Activated naive CD8-positive, alpha-beta T cell treated with anti-CD3 and anti-CD28 coated beads for 36 hours (primary cell): Measurements from ENCODE around the gene HIP1. TPM values are rescaled to one million over a fixed set of nuclear protein-coding genes. Genes with fewer than 3 reads are reported as not detected.
A peak's percentile ranks its signal among the peaks of the same experiment; 100 is the strongest.

Experiments used
- DNase-seq: peaks from one replicate; pipeline ENCODE4 v3.0.0; 2021
- H3K27ac Mint-ChIP-seq: one replicate; pipeline ENCODE4 v1.8.0; 2022; ENCODE audit warnings: mild to moderate bottlenecking, moderate library complexity, mixed read lengths
- H3K27me3 Mint-ChIP-seq: one replicate; pipeline ENCODE4 v1.8.0; 2022; ENCODE audit warnings: mild to moderate bottlenecking, mixed read lengths
- H3K36me3 Mint-ChIP-seq: one replicate; pipeline ENCODE4 v1.8.0; 2021; ENCODE audit warnings: mild to moderate bottlenecking, mixed read lengths
- H3K4me1 Mint-ChIP-seq: one replicate; pipeline ENCODE4 v1.8.0; 2021; ENCODE audit warnings: mixed read lengths
- H3K4me3 Mint-ChIP-seq: one replicate; pipeline ENCODE4 v1.8.0; 2022; ENCODE audit warnings: mild to moderate bottlenecking, moderate library complexity, mixed read lengths
- H3K9me3 Mint-ChIP-seq: one replicate; pipeline ENCODE4 v1.8.0; 2022; ENCODE audit warnings: mixed read lengths
- total RNA-seq, 2 experiments: library from RNA; stranded (reverse); gene quantifications; one replicate each; pipeline ENCODE4 v1.2.3, GENCODE V29; 2021

The HIP1 gene
- total RNA-seq, 2 experiments from 2014 or later = 1.4 to 1.9 TPM

- H3K27ac Mint-ChIP-seq = no peak overlapping the region
- no peak overlapping the region for H3K4me3 Mint-ChIP-seq
- H3K4me1 Mint-ChIP-seq = no peaks in the 10 kb centered on the region
- no peak for DNase-seq
- no peaks in the 10 kb centered on the region for H3K36me3 Mint-ChIP-seq
- no peaks in the 10 kb centered on the region for H3K9me3 Mint-ChIP-seq
- no peaks in the 10 kb centered on the region for H3K27me3 Mint-ChIP-seq
These were observed 85.1 kb downstream of the HIP1 start for GRCh38 chr7:75653651-75654050.

DNA sequence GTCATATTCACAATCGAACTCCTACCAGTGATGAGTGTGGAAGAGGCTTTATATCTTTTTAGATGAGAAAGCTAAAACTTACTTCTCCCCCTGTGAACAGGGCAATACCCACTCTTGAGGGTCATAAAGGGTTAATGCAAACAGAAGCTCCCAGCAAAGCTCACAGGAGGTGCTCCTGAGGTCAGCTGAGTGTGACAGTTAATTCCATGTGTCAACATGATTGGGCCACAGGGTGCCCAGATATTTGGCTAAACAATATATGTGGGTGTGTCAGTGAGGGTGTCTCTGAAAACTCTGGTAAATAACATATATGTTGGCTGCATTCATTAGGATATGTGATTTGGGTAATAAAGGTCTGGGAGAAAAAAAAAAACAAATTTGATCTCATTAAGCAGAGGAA is 86.0 kb downstream of the HIP1 start:
- Mint-ChIP-seq H3K4me3 (no peak overlapping the region), H3K9me3 (peaks cover 3% of the 10 kb centered on the region), H3K27me3 (no peaks in the 10 kb centered on the region), H3K36me3 (no peaks in the 10 kb centered on the region), H3K4me1 (no peaks in the 10 kb centered on the region), H3K27ac (no peak overlapping the region)
- DNase-seq = no peak

DNA sequence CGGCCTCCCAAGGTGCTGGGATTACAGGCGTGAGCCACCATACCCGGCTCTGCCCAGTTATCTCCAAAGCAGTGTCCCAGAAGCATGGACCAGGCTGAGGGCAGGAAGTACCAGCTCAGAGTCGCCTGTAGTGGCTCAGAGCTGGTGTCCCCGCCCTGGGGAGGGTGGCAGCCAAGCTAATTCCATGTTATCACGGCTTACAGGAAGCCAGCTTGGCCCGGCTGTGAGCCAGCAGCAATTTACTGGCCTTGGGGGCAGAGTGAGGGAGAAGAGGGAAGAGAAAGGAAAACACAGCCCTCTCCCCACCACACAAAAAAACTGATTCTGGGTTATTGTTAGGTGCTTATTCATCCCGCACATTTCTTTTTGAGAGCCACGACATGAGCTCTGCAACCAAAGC is 88.1 kb downstream of the HIP1 start:
- Mint-ChIP-seq H3K27ac (no peak overlapping the region), H3K9me3 (peaks cover 3% of the 10 kb centered on the region), H3K36me3 (no peaks in the 10 kb centered on the region), H3K4me1 (no peaks in the 10 kb centered on the region), H3K4me3 (no peak overlapping the region), H3K27me3 (no peaks in the 10 kb centered on the region)
- DNase-seq = no peak

GRCh38 chr7:75650062-75650461 is 88.7 kb downstream of the HIP1 start:
- Mint-ChIP-seq H3K4me1 (no peaks in the 10 kb centered on the region), H3K36me3 (no peaks in the 10 kb centered on the region), H3K27me3 (no peaks in the 10 kb centered on the region), H3K27ac (no peak overlapping the region), H3K9me3 (peaks cover 3% of the 10 kb centered on the region), H3K4me3 (no peak overlapping the region)
- DNase-seq = no peak

DNA sequence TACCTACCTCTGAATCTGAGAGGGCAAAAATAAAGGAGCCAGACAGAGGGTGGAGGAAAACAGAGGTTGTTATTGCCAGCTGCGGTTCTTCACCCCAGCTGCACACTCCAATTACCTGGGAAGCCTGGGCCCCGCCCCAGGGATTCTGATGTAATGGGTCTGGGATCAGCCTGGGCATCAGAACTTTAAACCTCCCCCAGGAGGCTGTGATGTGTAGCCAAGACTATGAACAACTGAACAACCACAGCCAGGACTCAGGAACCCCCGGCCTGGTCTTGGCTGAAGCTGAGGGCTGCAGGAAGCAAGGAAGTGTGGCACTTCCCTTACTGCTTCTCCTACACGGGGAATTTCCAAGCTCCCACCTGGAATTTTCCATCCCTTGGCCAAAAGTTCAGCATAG is 89.3 kb downstream of the HIP1 start:
- H3K27ac Mint-ChIP-seq = no peak overlapping the region
- peaks cover 3% of the 10 kb centered on the region for H3K9me3 Mint-ChIP-seq
- no peaks in the 10 kb centered on the region for H3K4me1 Mint-ChIP-seq
- no peak overlapping the region for H3K4me3 Mint-ChIP-seq
- DNase-seq = no peak
- no peaks in the 10 kb centered on the region for H3K36me3 Mint-ChIP-seq
- H3K27me3 Mint-ChIP-seq = no peaks in the 10 kb centered on the region

DNA sequence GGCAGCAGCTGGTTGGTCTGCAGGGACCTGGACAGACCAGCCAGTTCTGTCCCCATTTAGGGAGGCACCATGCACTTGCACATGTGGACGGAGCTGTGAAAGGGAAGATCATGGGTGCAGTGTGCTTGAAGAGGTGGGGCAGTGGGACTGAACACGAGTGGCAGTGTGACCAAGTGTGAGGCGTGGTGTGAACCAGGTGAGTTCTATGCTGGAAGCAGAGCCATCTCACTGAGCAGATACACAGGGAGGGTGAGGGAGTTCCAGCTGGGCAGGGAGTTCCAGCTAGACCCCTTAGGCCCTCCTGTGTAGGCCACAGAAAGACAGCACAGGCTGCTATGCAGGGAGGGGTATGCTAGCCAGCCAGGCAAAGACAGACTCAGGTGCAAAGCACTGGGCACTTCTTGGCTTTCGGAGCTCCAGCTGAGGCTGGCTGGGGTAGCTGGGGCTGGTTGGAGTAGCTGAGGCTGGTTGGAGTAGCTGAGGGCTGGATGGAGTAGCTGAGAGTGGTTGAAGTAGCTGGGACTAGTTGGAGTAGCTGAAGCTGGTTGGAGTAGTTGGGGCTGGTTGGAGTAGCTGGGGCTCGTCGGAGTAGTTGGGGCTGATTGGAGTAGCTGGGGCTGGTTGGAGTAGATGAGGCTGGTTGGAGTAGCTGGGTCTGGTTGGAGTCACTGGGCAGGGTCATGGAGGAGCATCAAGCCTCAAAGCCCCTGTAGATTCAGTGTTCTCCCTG is 90.9 kb downstream of the HIP1 start:
- DNase-seq = no peak
- no peak overlapping the region for H3K4me3 Mint-ChIP-seq
- no peaks in the 10 kb centered on the region for H3K27me3 Mint-ChIP-seq
- no peaks in the 10 kb centered on the region for H3K36me3 Mint-ChIP-seq
- H3K9me3 Mint-ChIP-seq = peaks cover 3% of the 10 kb centered on the region
- no peak overlapping the region for H3K27ac Mint-ChIP-seq
- no peaks in the 10 kb centered on the region for H3K4me1 Mint-ChIP-seq

GRCh38 chr7:75646571-75647102 is 92.1 kb downstream of the HIP1 start:
- Mint-ChIP-seq H3K9me3 (peaks cover 3% of the 10 kb centered on the region), H3K4me3 (no peak overlapping the region), H3K4me1 (peaks cover 3% of the 10 kb centered on the region), H3K27me3 (no peaks in the 10 kb centered on the region), H3K27ac (no peak overlapping the region), H3K36me3 (no peaks in the 10 kb centered on the region)
- DNase-seq = no peak

DNA sequence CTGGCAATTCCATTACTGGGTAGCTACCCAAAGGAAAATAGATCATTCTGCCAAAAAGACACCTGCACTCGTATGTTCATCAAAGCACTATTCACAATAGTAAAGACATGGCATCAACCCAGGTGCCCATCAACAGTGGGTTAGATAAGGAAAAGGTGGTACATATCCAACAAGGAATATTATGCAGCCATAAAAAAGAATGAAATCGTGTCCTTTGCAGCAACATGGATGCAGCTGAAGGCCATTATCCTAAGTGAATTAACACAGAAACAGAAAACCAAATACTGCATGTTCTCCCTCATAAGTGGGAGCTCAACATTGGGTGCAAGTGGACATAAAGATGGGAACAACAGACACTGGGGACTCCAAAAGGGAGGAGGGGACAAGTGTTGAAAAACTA is 93.2 kb downstream of the HIP1 start:
- DNase-seq = no peak
- peaks cover 3% of the 10 kb centered on the region for H3K4me1 Mint-ChIP-seq
- no peaks in the 10 kb centered on the region for H3K27me3 Mint-ChIP-seq
- H3K4me3 Mint-ChIP-seq = no peak overlapping the region
- no peaks in the 10 kb centered on the region for H3K36me3 Mint-ChIP-seq
- H3K27ac Mint-ChIP-seq = no peak overlapping the region
- H3K9me3 Mint-ChIP-seq = peaks cover 3% of the 10 kb centered on the region

- H3K4me3 Mint-ChIP-seq = no peak overlapping the region
- H3K9me3 Mint-ChIP-seq = peaks cover 3% of the 10 kb centered on the region
- no peak overlapping the region for H3K27ac Mint-ChIP-seq
- no peak for DNase-seq
- H3K27me3 Mint-ChIP-seq = peaks cover 5% of the 10 kb centered on the region
- H3K36me3 Mint-ChIP-seq = no peaks in the 10 kb centered on the region
- H3K4me1 Mint-ChIP-seq = peaks cover 5% of the 10 kb centered on the region
These were observed 94.2 kb downstream of the HIP1 start for GRCh38 chr7:75644589-75644988.

GRCh38 chr7:75642810-75643486 is 95.8 kb downstream of the HIP1 start:
- Mint-ChIP-seq H3K4me3 (no peak overlapping the region), H3K27ac (no peak overlapping the region), H3K27me3 (peaks cover 9% of the 10 kb centered on the region), H3K9me3 (peaks cover under 1% of the 10 kb centered on the region), H3K36me3 (no peaks in the 10 kb centered on the region), H3K4me1 (peaks cover 7% of the 10 kb centered on the region)
- peak; percentile 60 for DNase-seq

DNA sequence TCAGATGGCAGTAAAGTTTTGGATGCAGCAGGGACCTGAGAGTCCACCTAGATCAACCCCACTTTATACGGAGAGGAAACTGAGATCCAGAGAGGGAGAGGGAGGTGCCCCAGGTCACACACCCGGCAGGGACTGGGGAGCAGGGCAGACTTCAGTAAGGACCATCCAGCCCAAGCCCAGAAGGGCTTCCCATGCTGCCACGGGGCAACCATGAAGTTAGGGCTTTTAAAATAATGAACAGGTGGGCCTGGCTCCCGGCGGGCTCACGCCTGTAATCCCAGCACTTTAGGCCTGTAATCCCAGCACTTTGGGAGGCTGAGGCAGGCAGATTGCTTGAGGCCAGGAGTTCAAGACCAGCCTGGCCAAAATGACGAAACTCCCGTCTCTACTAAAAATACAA is 98.5 kb downstream of the HIP1 start:
- Mint-ChIP-seq H3K36me3 (no peaks in the 10 kb centered on the region), H3K27me3 (peaks cover 9% of the 10 kb centered on the region), H3K9me3 (no peaks in the 10 kb centered on the region), H3K4me1 (peaks cover 7% of the 10 kb centered on the region), H3K27ac (no peak overlapping the region), H3K4me3 (peak overlapping the region; percentile 84)
- no peak for DNase-seq

DNA sequence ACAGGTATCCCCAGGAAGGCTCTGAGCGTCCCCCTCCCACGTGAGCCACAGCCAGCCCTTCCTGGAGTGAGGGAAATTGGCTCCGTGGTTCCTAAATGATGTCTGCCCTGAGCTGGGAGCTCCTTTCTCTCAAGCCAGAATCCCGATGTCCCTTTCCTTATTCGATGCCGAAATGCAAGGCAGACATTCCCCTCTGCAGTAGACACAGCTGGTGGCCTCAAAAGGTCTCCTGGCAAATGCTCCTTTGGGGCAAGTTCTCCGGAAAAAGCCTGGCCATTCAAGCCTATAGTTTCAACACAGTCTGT is 98.9 kb downstream of the HIP1 start:
- Mint-ChIP-seq H3K4me1 (peaks cover 7% of the 10 kb centered on the region), H3K9me3 (no peaks in the 10 kb centered on the region), H3K27me3 (peaks cover 9% of the 10 kb centered on the region), H3K36me3 (no peaks in the 10 kb centered on the region), H3K27ac (no peak overlapping the region), H3K4me3 (peak overlapping the region; percentile 84)
- no peak for DNase-seq

GRCh38 chr7:75639071-75639885 is 99.5 kb downstream of the HIP1 start:
- no peak overlapping the region for H3K27ac Mint-ChIP-seq
- peak; percentile 34 for DNase-seq
- H3K27me3 Mint-ChIP-seq = peaks cover 9% of the 10 kb centered on the region
- peak overlapping the region; percentile 84 for H3K4me3 Mint-ChIP-seq
- H3K9me3 Mint-ChIP-seq = no peaks in the 10 kb centered on the region
- H3K36me3 Mint-ChIP-seq = no peaks in the 10 kb centered on the region
- peaks cover 7% of the 10 kb centered on the region for H3K4me1 Mint-ChIP-seq

- H3K36me3 Mint-ChIP-seq = no peaks in the 10 kb centered on the region
- H3K9me3 Mint-ChIP-seq = no peaks in the 10 kb centered on the region
- no peak for DNase-seq
- peaks cover 9% of the 10 kb centered on the region for H3K27me3 Mint-ChIP-seq
- H3K4me1 Mint-ChIP-seq = peaks cover 7% of the 10 kb centered on the region
- peak overlapping the region; percentile 48 for H3K4me3 Mint-ChIP-seq
- no peak overlapping the region for H3K27ac Mint-ChIP-seq
These were observed 100.1 kb downstream of the HIP1 start for GRCh38 chr7:75638594-75639070.
